ENCODE data around the gene CBR1. TPM values are rescaled to one million over a fixed set of nuclear protein-coding genes. Genes with fewer than 3 reads are reported as not detected.

Gene CBR1
- total and polyA plus RNA-seq, 10 of the 15 experiments (the other 5 are each of a cell fraction or from before 2014, with no cell fraction given): 16.9 to 138 (median 57.4) TPM

- ATAC-seq (no peak), FAIRE-seq (no peak), DNase-seq (ENCODE audit: low read depth, low spot score) (no peak)
- Histone ChIP-seq H2AFZ (ENCODE audit: control insufficient read depth, low read depth, low read length) (no peak overlapping the region), H3K27me3 (replicated peaks in 1 of 2; ENCODE audit: control insufficient read depth in 2 of 2, insufficient read depth in 2 of 2, low read length in 1 of 2) (no peaks in the 10 kb centered on the region), H3K4me1 (ENCODE audit: control insufficient read depth, insufficient read depth, low read length) (no peaks in the 10 kb centered on the region), H3K4me3 (no peak overlapping the region), H3K79me2 (ENCODE audit: control insufficient read depth, insufficient read depth, low read length) (no peaks in the 10 kb centered on the region), H4K20me1 (ENCODE audit: control insufficient read depth, insufficient read depth) (no peaks in the 10 kb centered on the region), H3K9ac (ENCODE audit: control insufficient read depth, insufficient read depth, low read length) (no peak overlapping the region), H3K4me2 (ENCODE audit: control insufficient read depth, insufficient read depth) (no peak overlapping the region), H3K9me3 (replicated peaks; ENCODE audit: control insufficient read depth, insufficient read depth, low read length) (no peaks in the 10 kb centered on the region), H3K27ac (ENCODE audit: control insufficient read depth, insufficient read depth) (no peak overlapping the region), H3K36me3 (ENCODE audit: control insufficient read depth in 2 of 2, insufficient read depth in 2 of 2, low read length in 1 of 2) (peaks cover 9 to 21% of the 10 kb centered on the region in 2 experiments)
- ChIA-PET RAD21 (ENCODE audit: unreplicated experiment) (no interaction called here), SMC1A (ENCODE audit: uncharacterized antibody, unreplicated experiment) (interaction anchor here (2.3 kb wide), 1 partner anchor 11 kb away, joined by 11 read pairs; no protein-coding TSS in a partner anchor), POLR2A (no interaction called here), CTCF (no interaction called here)
- no TSS peak for BruUV-seq (replicated peaks)
- intact Hi-C loops (cut with micrococcal nuclease; ENCODE audit: unreplicated experiment): no loop called here
- 88% methylated on average over 17 of the region's 17 CpGs for WGBS (ENCODE audit: insufficient coverage, insufficient replicate concordance, low lambda C conversion rate, missing lambda C conversion rate)
- in situ Hi-C loops (cut with MboI): no loop called here
- TF ChIP-seq STAT1 (conservative IDR thresholded peaks at IDR 0.05) (no peak), WRNIP1 (IDR thresholded peaks at IDR 0.05; ENCODE audit: borderline replicate concordance, low read depth, low read length) (no peak), ZNF592 (IDR thresholded peaks at IDR 0.05) (no peak), CHD4 (IDR thresholded peaks at IDR 0.05) (no peak), SIN3A (IDR thresholded peaks at IDR 0.05; ENCODE audit: low read depth, low read length) (no peak), TAF1 (IDR thresholded peaks at IDR 0.05; ENCODE audit: borderline replicate concordance, low read depth, low read length) (no peak), IKZF1 (conservative IDR thresholded peaks at IDR 0.05) (no peak), E2F4 (IDR thresholded peaks at IDR 0.05; ENCODE audit: low read depth, low read length) (no peak), ZBTB11 (CRISPR knock-in tag; IDR thresholded peaks at IDR 0.05) (no peak), SIX5 (IDR thresholded peaks at IDR 0.05; ENCODE audit: low read depth, low read length, severe bottlenecking) (no peak)
Measured at GRCh38 chr21:36038701-36039497, 30.9 kb upstream of the CBR1 start.
